GM12878 (cell line): Measurements from ENCODE around the gene IGSF22. TPM values are rescaled to one million over a fixed set of nuclear protein-coding genes. Genes with fewer than 3 reads are reported as not detected.

ENCODE experiments used
- ATAC-seq: fragments of 200-7000 bp; cut with Tn5 transposase; 3 replicates; pipeline ENCODE4 v1.9.1; 2020; ENCODE audit warnings: mild to moderate bottlenecking, moderate library complexity
- BruUV-seq: library from RNA; stranded (reverse); fragments of 400-500 nt; replicated peaks from 2 replicates; lab custom pipeline; 2021; lab: Mats Ljungman, UMichigan
- CTCF ChIA-PET: fragments of 300-600 bp; sonication (Branson Sonifier 250); formaldehyde crosslinking; extraction: SDS; loops from one replicate; lab custom pipeline; 2021; ENCODE audit warnings: inconsistent platforms; lab: Yijun Ruan, JAX
- POLR2A ChIA-PET: fragments of 350-600 bp; formaldehyde crosslinking; extraction: SDS; loops from one replicate; lab custom pipeline; 2021; ENCODE audit warnings: inconsistent platforms; lab: Charles Lee
- RAD21 ChIA-PET: fragments of 300-600 bp; sonication (Branson Sonifier 250); formaldehyde crosslinking; loops from one replicate; lab custom pipeline; 2023; ENCODE audit warnings: antibody characterized with exemption; ENCODE audit not compliant: unreplicated experiment; lab: Charles Lee
- SMC1A ChIA-PET: fragments of 300-600 bp; sonication (Branson Sonifier 250); formaldehyde crosslinking; loops from one replicate; lab custom pipeline; 2023; ENCODE audit not compliant: unreplicated experiment, uncharacterized antibody; lab: Charles Lee
- DNase-seq: peaks from one replicate; pipeline ENCODE4 v3.0.0-alpha.2; 2011; ENCODE audit warnings: low read depth, low spot score
- FAIRE-seq: peaks from 3 replicates; lab custom pipeline; 2011; peaks lifted over from hg19 to GRCh38; lab: Jason Lieb, UNC
- H2AFZ ChIP-seq: 2 replicates; pipeline ENCODE4 v1.6.0; 2011; ENCODE audit warnings: low read depth, low read length, control low read depth; ENCODE audit not compliant: control insufficient read depth
- H3K27ac ChIP-seq: 2 replicates; pipeline ENCODE4 v1.5.1; 2011; ENCODE audit warnings: control low read depth; ENCODE audit not compliant: control insufficient read depth, insufficient read depth
- H3K27me3 ChIP-seq, 2 experiments: replicated peaks in 1 of 2; 2 replicates each; pipeline versions ENCODE4 v1.6.0 to v1.6.1; 2011; ENCODE audit warnings: low read length in 1 of 2; ENCODE audit not compliant: control insufficient read depth in 2 of 2, insufficient read depth in 2 of 2
- H3K36me3 ChIP-seq, 2 experiments: 2 replicates each; pipeline ENCODE4 v1.5.1; 2011; ENCODE audit warnings: low read length in 1 of 2; ENCODE audit not compliant: control insufficient read depth in 2 of 2, insufficient read depth in 2 of 2
- H3K4me1 ChIP-seq: 2 replicates; pipeline ENCODE4 v1.6.1; 2011; ENCODE audit warnings: mild to moderate bottlenecking, low read length, moderate library complexity, mixed read lengths; ENCODE audit not compliant: control insufficient read depth, insufficient read depth
- H3K4me2 ChIP-seq: 2 replicates; pipeline ENCODE4 v1.6.0; 2011; ENCODE audit warnings: control low read depth; ENCODE audit not compliant: control insufficient read depth, insufficient read depth
- H3K4me3 ChIP-seq: fragments of 200-600 bp; sonication (generic); 2 replicates; pipeline ENCODE4 v1.5.1; 2016
- H3K79me2 ChIP-seq: 2 replicates; pipeline ENCODE4 v1.6.0; 2011; ENCODE audit warnings: low read length; ENCODE audit not compliant: control insufficient read depth, insufficient read depth
- H3K9ac ChIP-seq: 2 replicates; pipeline ENCODE4 v1.8.0; 2011; ENCODE audit warnings: low read length, control low read depth, mixed read lengths; ENCODE audit not compliant: control insufficient read depth, insufficient read depth
- H3K9me3 ChIP-seq: replicated peaks from 3 replicates; pipeline ENCODE4 v1.5.1; 2011; ENCODE audit warnings: mild to moderate bottlenecking, low read length; ENCODE audit not compliant: control insufficient read depth, insufficient read depth
- H4K20me1 ChIP-seq: 2 replicates; pipeline ENCODE4 v1.6.0; 2011; ENCODE audit not compliant: control insufficient read depth, insufficient read depth
- BHLHE40 ChIP-seq, 2 experiments: fragments of 450-650 bp in 1 of 2; IDR thresholded peaks; 2 replicates each; pipeline ENCODE4 v1.6.1; 2011 to 2017; ENCODE audit warnings: low read depth in 2 of 2, borderline replicate concordance in 1 of 2, improper control_type of control experiment in 1 of 2, low read length in 1 of 2, mild to moderate bottlenecking in 1 of 2
- CHD2 ChIP-seq: IDR thresholded peaks from 2 replicates; pipeline ENCODE4 v1.6.1; 2011; ENCODE audit warnings: low read depth, low read length, improper control_type of control experiment, borderline replicate concordance
- CTCF ChIP-seq, 3 experiments: IDR thresholded peaks in 2 of 3; conservative IDR thresholded peaks in 1 of 3; 2 replicates each; pipeline ENCODE4 v1.5.1; 2011; ENCODE audit warnings: low read depth in 3 of 3, low read length in 3 of 3, mild to moderate bottlenecking in 3 of 3, control low read depth in 2 of 3, moderate library complexity in 2 of 3, inconsistent platforms in 1 of 3, mixed read lengths in 1 of 3; ENCODE audit not compliant: control insufficient read depth in 2 of 3, insufficient read depth in 1 of 3; ENCODE audit errors: extremely low read depth in 1 of 3
- ETV6 ChIP-seq, 2 experiments: fragments of 450-650 bp in 1 of 2; IDR thresholded peaks in 1 of 2; conservative IDR thresholded peaks in 1 of 2; 2 replicates each; pipeline ENCODE4 v1.6.1; 2014; ENCODE audit warnings: antibody characterized with exemption in 1 of 2, borderline replicate concordance in 1 of 2, low read depth in 1 of 2, mild to moderate bottlenecking in 1 of 2, moderate library complexity in 1 of 2
- FOXM1 ChIP-seq: IDR thresholded peaks from 2 replicates; pipeline ENCODE4 v1.6.1; 2012; ENCODE audit warnings: low read depth, mild to moderate bottlenecking, inconsistent platforms, low read length, moderate library complexity
- HDGF ChIP-seq: fragments of 450-650 bp; IDR thresholded peaks from 2 replicates; pipeline ENCODE4 v1.6.1; 2016; ENCODE audit warnings: antibody characterized with exemption
- MTA2 ChIP-seq: fragments of 450-650 bp; IDR thresholded peaks from 2 replicates; pipeline ENCODE4 v1.6.1; 2016; ENCODE audit warnings: low read depth, mild to moderate bottlenecking, moderate library complexity
- MTA3 ChIP-seq: IDR thresholded peaks from 2 replicates; pipeline ENCODE4 v1.6.1; 2012; ENCODE audit warnings: low read length, inconsistent platforms, borderline replicate concordance
- RAD21 ChIP-seq: IDR thresholded peaks from 2 replicates; pipeline ENCODE4 v1.6.1; 2011; ENCODE audit warnings: mild to moderate bottlenecking, low read depth, low read length, moderate library complexity; ENCODE audit not compliant: insufficient read depth
- REST ChIP-seq: IDR thresholded peaks from 2 replicates; pipeline ENCODE4 v1.6.1; 2012; ENCODE audit warnings: mild to moderate bottlenecking, low read depth, low read length
- TAF1 ChIP-seq: IDR thresholded peaks from 2 replicates; pipeline ENCODE4 v1.6.1; 2011; ENCODE audit warnings: mild to moderate bottlenecking, low read depth, low read length, borderline replicate concordance
- TCF3 ChIP-seq: IDR thresholded peaks from 2 replicates; pipeline ENCODE4 v1.6.1; 2012; ENCODE audit warnings: low read depth, mild to moderate bottlenecking, low read length, borderline replicate concordance; ENCODE audit not compliant: insufficient read depth
- YY1 ChIP-seq: IDR thresholded peaks from 2 replicates; pipeline ENCODE4 v1.6.1; 2011; ENCODE audit warnings: low read depth, mild to moderate bottlenecking, low read length
- ZZZ3 ChIP-seq: IDR thresholded peaks from 2 replicates; pipeline ENCODE4 v1.6.1; 2011; ENCODE audit warnings: low read depth; ENCODE audit not compliant: control insufficient read depth, insufficient read length
- WGBS: methylation state at CpG from one replicate; pipeline ENCODE4 v1.1.6; 2016; ENCODE audit warnings: low lambda C conversion rate; ENCODE audit not compliant: insufficient replicate concordance, insufficient coverage; ENCODE audit errors: missing lambda C conversion rate; 5-methylcytosine and 5-hydroxymethylcytosine counted together
- in situ Hi-C: fragments of 300-500 bp; cut with MboI; formaldehyde crosslinking; loops from 9 replicates; pipeline ENCODE4 v1.14.3; 2018; ENCODE audit warnings: mixed read lengths
- intact Hi-C: fragments of 100-400 bp; cut with micrococcal nuclease; formaldehyde crosslinking; loops from one replicate; pipeline ENCODE4 v1.14.2; 2022; ENCODE audit not compliant: unreplicated experiment
- polyA plus RNA-seq, 11 experiments: library from polyadenylated mRNA; depleted of rRNA in 4 of 11; unstranded in 6 of 11; stranded (reverse) in 5 of 11; fragments of >200 nt; fragmentation: Nextera tagmentation in 4 of 11; fragmentation: Illumina TruSeq in 1 of 11; extraction: Ambion mirVana in 4 of 11; extraction: Trizol in 1 of 11; gene quantifications; 1 replicate in 1 of 11; 2 replicates in 10 of 11; pipeline versions ENCODE4 v1.2.1 to v1.2.3, GENCODE V29; 2011 to 2016; ENCODE audit warnings: inconsistent platforms in 2 of 11, missing spikeins in 2 of 11, low read depth in 1 of 11
- total RNA-seq, 4 experiments: library from RNA; depleted of rRNA in 3 of 4; stranded (reverse); fragments of >200 nt in 3 of 4; fragmentation: Illumina TruSeq in 1 of 4; extraction: Trizol in 1 of 4; gene quantifications; 2 replicates each; pipeline versions ENCODE4 v1.2.1 to v1.2.3, GENCODE V29; 2013 to 2021
- TF ChIP-seq, protein P1 (sequence below): fragments of 450-650 bp; IDR thresholded peaks from 2 replicates; pipeline ENCODE4 v1.6.1; 2018; ENCODE audit warnings: mild to moderate bottlenecking, low read depth, moderate library complexity; ENCODE audit not compliant: partially characterized antibody

Gene IGSF22
- total and polyA plus RNA-seq, 10 of the 15 experiments (the other 5 are each of a cell fraction or from before 2014, with no cell fraction given) = 0.02 to 0.18 TPM; not detected in 8

DNA sequence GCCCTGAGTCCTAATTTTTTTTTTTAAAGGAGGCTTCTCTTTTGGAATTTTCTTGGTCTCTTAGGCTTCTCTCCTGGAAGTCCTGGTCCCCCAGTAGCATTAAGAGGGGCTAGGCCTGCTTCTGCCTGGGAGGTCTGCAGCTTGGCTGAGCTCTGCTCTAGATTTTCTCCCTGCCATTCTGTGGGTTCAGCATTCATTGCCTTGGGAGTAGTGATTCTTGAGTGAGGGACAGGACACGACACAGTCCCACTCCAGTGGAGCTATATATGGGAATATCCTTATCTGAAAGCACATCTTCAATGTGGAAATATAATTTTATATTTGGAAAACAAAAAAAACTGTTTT is 3.7 kb downstream of the IGSF22 start:
- H3K4me2 ChIP-seq = no peak overlapping the region
- SMC1A ChIA-PET = interaction anchor here (0.6 to 4.4 kb wide), 27 partner anchors 9 to 606 kb away, joined by 3 to 44 read pairs (median 4); partner anchors contain the start of gene UEVLD

More for the DNA sequence above, 3.7 kb downstream of the IGSF22 start:
- ChIA-PET CTCF (interaction anchor here (0.6 to 8.0 kb wide), 49 partner anchors 9 to 615 kb away, joined by 3 to 131 read pairs (median 5); partner anchors contain the start of gene TSG101), POLR2A (interaction anchor here (0.5 to 1.3 kb wide), 4 partner anchors 9 to 182 kb away, joined by 3 to 4 read pairs (median 4); no protein-coding TSS in a partner anchor), RAD21 (interaction anchor here (0.8 to 4.0 kb wide), 24 partner anchors 10 to 478 kb away, joined by 3 to 40 read pairs (median 4); partner anchors contain the start of genes GTF2H1 and MRGPRX2)
- TF ChIP-seq YY1 = no peak
- TF ChIP-seq ZZZ3 = no peak
- TF ChIP-seq ETV6 (conservative IDR thresholded peaks at IDR 0.05 in 1 of 2, IDR thresholded peaks at IDR 0.05 in 1 of 2; ENCODE audit: borderline replicate concordance in 1 of 2, low read depth in 1 of 2) = no peak
- no peak for TF ChIP-seq HDGF
- TF ChIP-seq FOXM1 = no peak
- TF ChIP-seq MTA2 = no peak
- no peak for TF ChIP-seq MTA3
- no peak for TF ChIP-seq TAF1
- no peak for TF ChIP-seq CHD2
- TF ChIP-seq TCF3 = no peak
- TF ChIP-seq REST = no peak
- no peak for TF ChIP-seq RAD21
- TF ChIP-seq BHLHE40 (IDR thresholded peaks at IDR 0.05; ENCODE audit: borderline replicate concordance in 1 of 2, low read depth in 2 of 2, low read length in 1 of 2) = no peak
- TF ChIP-seq, protein P1, sequence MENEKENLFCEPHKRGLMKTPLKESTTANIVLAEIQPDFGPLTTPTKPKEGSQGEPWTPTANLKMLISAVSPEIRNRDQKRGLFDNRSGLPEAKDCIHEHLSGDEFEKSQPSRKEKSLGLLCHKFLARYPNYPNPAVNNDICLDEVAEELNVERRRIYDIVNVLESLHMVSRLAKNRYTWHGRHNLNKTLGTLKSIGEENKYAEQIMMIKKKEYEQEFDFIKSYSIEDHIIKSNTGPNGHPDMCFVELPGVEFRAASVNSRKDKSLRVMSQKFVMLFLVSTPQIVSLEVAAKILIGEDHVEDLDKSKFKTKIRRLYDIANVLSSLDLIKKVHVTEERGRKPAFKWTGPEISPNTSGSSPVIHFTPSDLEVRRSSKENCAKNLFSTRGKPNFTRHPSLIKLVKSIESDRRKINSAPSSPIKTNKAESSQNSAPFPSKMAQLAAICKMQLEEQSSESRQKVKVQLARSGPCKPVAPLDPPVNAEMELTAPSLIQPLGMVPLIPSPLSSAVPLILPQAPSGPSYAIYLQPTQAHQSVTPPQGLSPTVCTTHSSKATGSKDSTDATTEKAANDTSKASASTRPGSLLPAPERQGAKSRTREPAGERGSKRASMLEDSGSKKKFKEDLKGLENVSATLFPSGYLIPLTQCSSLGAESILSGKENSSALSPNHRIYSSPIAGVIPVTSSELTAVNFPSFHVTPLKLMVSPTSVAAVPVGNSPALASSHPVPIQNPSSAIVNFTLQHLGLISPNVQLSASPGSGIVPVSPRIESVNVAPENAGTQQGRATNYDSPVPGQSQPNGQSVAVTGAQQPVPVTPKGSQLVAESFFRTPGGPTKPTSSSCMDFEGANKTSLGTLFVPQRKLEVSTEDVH = no peak
- no peak for TF ChIP-seq CTCF (IDR thresholded peaks at IDR 0.05 in 2 of 3, conservative IDR thresholded peaks at IDR 0.05 in 1 of 3; ENCODE audit: control insufficient read depth in 2 of 3, extremely low read depth in 1 of 3, insufficient read depth in 1 of 3, low read depth in 3 of 3, low read length in 3 of 3)
- peaks cover 9% of the 10 kb centered on the region for H3K4me1 ChIP-seq
- 0% methylated on average over 1 of the region's 1 CpG for WGBS
- no peaks in the 10 kb centered on the region for H3K9me3 ChIP-seq
- DNase-seq (no peak), ATAC-seq (peak; percentile 17), FAIRE-seq (no peak)
- H4K20me1 ChIP-seq = no peaks in the 10 kb centered on the region
- H3K36me3 ChIP-seq = no peaks in the 10 kb centered on the region
- no TSS peak for BruUV-seq
- H3K9ac ChIP-seq = no peak overlapping the region
- intact Hi-C loops (loop anchor here (2.0 to 10.0 kb wide), 3 partner anchors 40 to 477 kb away; partner anchors contain the start of gene SAA2), in situ Hi-C loops (no loop called here)
- peak overlapping the region; percentile 76 for H2AFZ ChIP-seq
- no peaks in the 10 kb centered on the region; a peak in 3 of 4 replicates for H3K27me3 ChIP-seq
- no peaks in the 10 kb centered on the region for H3K79me2 ChIP-seq
- no peak overlapping the region for H3K4me3 ChIP-seq
- H3K27ac ChIP-seq = no peak overlapping the region
